Activated naive CD4-positive, alpha-beta T cell treated with anti-CD3 and anti-CD28 coated beads for 36 hours (primary cell): ENCODE data around the gene PTPRN2. TPM values are rescaled to one million over a fixed set of nuclear protein-coding genes. Genes with fewer than 3 reads are reported as not detected.

Source experiments
- CTCF ChIA-PET: fragments of 350-600 bp; sonication (Branson Sonifier 250); formaldehyde crosslinking; loops from one replicate; lab custom pipeline; 2021; ENCODE audit warnings: antibody characterized with exemption; lab: Charles Lee
- DNase-seq: peaks from one replicate; pipeline ENCODE4 v3.0.0-alpha.2; 2020
- H3K27ac Mint-ChIP-seq: one replicate; pipeline ENCODE4 v1.8.0; 2021; ENCODE audit warnings: mild to moderate bottlenecking, mixed read lengths
- H3K27me3 Mint-ChIP-seq: one replicate; pipeline ENCODE4 v1.8.0; 2021; ENCODE audit warnings: low read depth, mixed read lengths
- H3K36me3 Mint-ChIP-seq: one replicate; pipeline ENCODE4 v1.8.0; 2021; ENCODE audit warnings: low read depth, mixed read lengths
- H3K4me1 Mint-ChIP-seq: one replicate; pipeline ENCODE4 v1.8.0; 2021; ENCODE audit warnings: low read depth, mixed read lengths
- H3K4me3 Mint-ChIP-seq: one replicate; pipeline ENCODE4 v1.8.0; 2021; ENCODE audit warnings: mild to moderate bottlenecking, moderate library complexity, mixed read lengths
- H3K9me3 Mint-ChIP-seq: one replicate; pipeline ENCODE4 v1.8.0; 2021; ENCODE audit warnings: mixed read lengths
- intact Hi-C: fragments of 100-400 bp; cut with micrococcal nuclease; formaldehyde crosslinking; loops from one replicate; pipeline ENCODE4 v1.15.1; 2023
- total RNA-seq, 2 experiments: library from RNA; stranded (reverse); gene quantifications; one replicate each; pipeline ENCODE4 v1.2.3, GENCODE V29; 2021

PTPRN2 gene
- total RNA-seq, 2 experiments from 2014 or later = 0.54 to 0.62 TPM

DNA sequence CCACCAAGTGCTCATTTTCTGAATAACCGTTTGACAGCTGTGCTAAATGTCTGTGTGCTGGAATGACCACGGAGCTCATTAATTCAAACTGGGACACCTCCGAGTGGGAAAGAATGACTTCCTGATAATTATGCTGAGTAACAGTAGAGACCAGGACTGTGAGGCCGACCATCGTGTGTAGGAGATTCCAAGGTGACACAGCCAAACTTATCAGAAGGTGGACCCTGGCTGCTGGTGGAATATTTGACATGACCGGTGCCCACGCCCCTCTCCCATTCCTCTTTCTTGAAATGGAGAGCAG, 400.0 kb downstream of the PTPRN2 start:
- intact Hi-C loops = no loop called here
- CTCF ChIA-PET = no interaction called here
- no peaks in the 10 kb centered on the region for H3K27me3 Mint-ChIP-seq
- no peak overlapping the region for H3K27ac Mint-ChIP-seq
- no peaks in the 10 kb centered on the region for H3K36me3 Mint-ChIP-seq
- no peak for DNase-seq
- H3K9me3 Mint-ChIP-seq = peaks cover 1% of the 10 kb centered on the region
- no peak overlapping the region for H3K4me3 Mint-ChIP-seq
- H3K4me1 Mint-ChIP-seq = no peaks in the 10 kb centered on the region

GRCh38 chr7:158186864-158187693, 400.5 kb downstream of the PTPRN2 start:
- H3K27me3 Mint-ChIP-seq = no peaks in the 10 kb centered on the region
- intact Hi-C loops = no loop called here
- peaks cover 1% of the 10 kb centered on the region for H3K9me3 Mint-ChIP-seq
- H3K4me1 Mint-ChIP-seq = no peaks in the 10 kb centered on the region
- no peak overlapping the region for H3K4me3 Mint-ChIP-seq
- H3K27ac Mint-ChIP-seq = no peak overlapping the region
- DNase-seq = no peak
- no peaks in the 10 kb centered on the region for H3K36me3 Mint-ChIP-seq
- CTCF ChIA-PET = no interaction called here

DNA sequence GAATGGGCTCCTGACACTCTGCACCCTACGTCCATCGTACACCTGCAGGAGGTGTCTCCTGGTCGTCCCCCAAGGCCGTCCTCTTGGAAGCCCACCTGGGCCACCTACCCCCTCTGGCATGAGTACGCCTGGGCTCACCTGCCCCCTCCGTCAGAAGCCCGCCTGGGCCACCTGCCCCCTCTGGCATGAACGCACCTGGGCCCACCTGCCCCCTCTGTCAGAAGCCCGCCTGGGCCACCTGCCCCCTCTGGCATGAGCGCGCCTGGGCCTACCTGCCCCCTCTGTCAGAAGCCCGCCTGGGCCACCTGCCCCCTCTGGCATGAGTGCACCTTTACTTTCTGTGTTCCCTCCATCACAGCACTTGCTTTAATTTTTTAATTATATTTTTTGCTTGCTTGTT, 401.2 kb downstream of the PTPRN2 start:
- H3K36me3 Mint-ChIP-seq = no peaks in the 10 kb centered on the region
- H3K4me1 Mint-ChIP-seq = no peaks in the 10 kb centered on the region
- no peak for DNase-seq
- H3K9me3 Mint-ChIP-seq = peaks cover 1% of the 10 kb centered on the region
- H3K27ac Mint-ChIP-seq = no peak overlapping the region
- H3K4me3 Mint-ChIP-seq = no peak overlapping the region
- CTCF ChIA-PET = no interaction called here
- intact Hi-C loops = no loop called here
- no peaks in the 10 kb centered on the region for H3K27me3 Mint-ChIP-seq

DNA sequence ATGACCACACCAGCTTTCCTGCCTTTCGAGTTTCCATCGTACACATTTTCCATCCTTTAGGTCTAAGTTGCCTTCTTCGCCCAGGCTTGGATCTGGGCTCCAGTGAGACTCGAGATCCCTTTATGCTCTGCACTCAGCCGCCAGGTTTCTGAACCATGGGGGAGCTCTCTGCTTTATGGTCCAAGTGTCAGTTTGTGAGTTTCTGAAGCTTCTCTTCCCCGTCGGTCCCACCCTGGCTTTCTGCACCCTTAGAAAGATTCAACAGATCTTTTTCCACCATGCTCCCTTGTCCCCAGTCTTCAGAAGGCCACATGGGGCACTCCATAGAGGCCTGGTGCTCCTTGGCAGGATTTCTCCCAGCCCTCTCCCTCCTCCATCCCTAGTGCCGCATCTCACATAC, 402.0 kb downstream of the PTPRN2 start:
- Mint-ChIP-seq H3K9me3 (peaks cover 1% of the 10 kb centered on the region), H3K27me3 (no peaks in the 10 kb centered on the region), H3K36me3 (no peaks in the 10 kb centered on the region), H3K4me1 (no peaks in the 10 kb centered on the region), H3K27ac (no peak overlapping the region), H3K4me3 (no peak overlapping the region)
- intact Hi-C loops = no loop called here
- no peak for DNase-seq
- CTCF ChIA-PET = no interaction called here

GRCh38 chr7:158183431-158183830, 404.2 kb downstream of the PTPRN2 start:
- H3K4me1 Mint-ChIP-seq = no peaks in the 10 kb centered on the region
- CTCF ChIA-PET = no interaction called here
- no peaks in the 10 kb centered on the region for H3K27me3 Mint-ChIP-seq
- H3K9me3 Mint-ChIP-seq = no peaks in the 10 kb centered on the region
- H3K36me3 Mint-ChIP-seq = no peaks in the 10 kb centered on the region
- H3K4me3 Mint-ChIP-seq = no peak overlapping the region
- DNase-seq = no peak
- intact Hi-C loops = no loop called here
- no peak overlapping the region for H3K27ac Mint-ChIP-seq

GRCh38 chr7:158176561-158177173, 411.0 kb downstream of the PTPRN2 start:
- no peaks in the 10 kb centered on the region for H3K27me3 Mint-ChIP-seq
- H3K4me3 Mint-ChIP-seq = no peak overlapping the region
- DNase-seq = no peak
- CTCF ChIA-PET = no interaction called here
- H3K4me1 Mint-ChIP-seq = no peaks in the 10 kb centered on the region
- peaks cover 18% of the 10 kb centered on the region for H3K9me3 Mint-ChIP-seq
- H3K36me3 Mint-ChIP-seq = peaks cover 4% of the 10 kb centered on the region
- no peak overlapping the region for H3K27ac Mint-ChIP-seq
- intact Hi-C loops = no loop called here

DNA sequence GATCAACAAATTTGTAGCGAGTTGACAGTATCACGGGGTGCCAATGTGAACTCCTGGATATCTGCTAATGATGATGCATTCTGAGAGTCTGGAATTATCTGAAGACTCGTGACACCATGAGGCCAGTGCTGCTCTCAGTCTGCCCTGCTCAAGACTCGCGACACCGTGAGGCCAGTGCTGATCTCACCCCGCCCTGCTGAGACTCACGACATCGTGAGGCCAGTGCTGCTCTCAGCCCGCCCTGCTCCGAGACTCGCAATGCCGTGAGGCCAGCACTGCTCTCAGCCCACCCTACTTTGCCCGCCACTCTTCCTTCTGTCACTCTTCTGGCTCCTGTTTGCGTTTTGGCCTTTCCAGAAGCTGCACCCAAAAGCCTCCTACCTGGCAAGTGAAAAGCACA, 411.8 kb downstream of the PTPRN2 start:
- intact Hi-C loops = no loop called here
- H3K36me3 Mint-ChIP-seq = peaks cover 4% of the 10 kb centered on the region
- no peaks in the 10 kb centered on the region for H3K27me3 Mint-ChIP-seq
- H3K4me3 Mint-ChIP-seq = no peak overlapping the region
- H3K4me1 Mint-ChIP-seq = no peaks in the 10 kb centered on the region
- CTCF ChIA-PET = no interaction called here
- no peak for DNase-seq
- H3K27ac Mint-ChIP-seq = no peak overlapping the region
- peaks cover 18% of the 10 kb centered on the region for H3K9me3 Mint-ChIP-seq

- no peak for DNase-seq
- H3K4me1 Mint-ChIP-seq = no peaks in the 10 kb centered on the region
- no peak overlapping the region for H3K27ac Mint-ChIP-seq
- H3K9me3 Mint-ChIP-seq = peaks cover 18% of the 10 kb centered on the region
- H3K4me3 Mint-ChIP-seq = no peak overlapping the region
- H3K36me3 Mint-ChIP-seq = peaks cover 4% of the 10 kb centered on the region
- CTCF ChIA-PET = no interaction called here
- H3K27me3 Mint-ChIP-seq = no peaks in the 10 kb centered on the region
- intact Hi-C loops = no loop called here
Measured at GRCh38 chr7:158174947-158175346, 412.7 kb downstream of the PTPRN2 start.

DNA sequence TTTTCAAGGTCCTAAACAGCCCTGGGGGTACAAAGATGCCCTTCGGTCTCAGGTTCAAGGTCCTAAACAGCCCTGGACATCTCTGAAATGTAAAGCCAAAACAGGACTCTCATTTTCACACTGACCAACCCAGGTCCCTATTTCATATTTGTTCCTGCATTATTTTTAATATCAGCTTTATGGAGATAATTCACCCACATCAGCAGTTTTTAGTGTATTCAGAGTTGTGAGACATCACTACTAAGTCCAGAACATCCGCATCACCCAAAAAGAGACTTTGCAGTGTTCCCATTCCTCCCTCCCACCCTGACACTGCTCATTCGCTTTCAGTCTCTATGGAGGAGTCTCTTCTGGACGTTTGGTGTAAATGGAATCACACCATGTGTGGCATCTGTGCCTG, 420.2 kb downstream of the PTPRN2 start:
- Mint-ChIP-seq H3K27me3 (peaks cover 3% of the 10 kb centered on the region), H3K27ac (no peak overlapping the region), H3K9me3 (peaks cover 3% of the 10 kb centered on the region), H3K4me1 (no peaks in the 10 kb centered on the region), H3K4me3 (no peak overlapping the region), H3K36me3 (no peaks in the 10 kb centered on the region)
- CTCF ChIA-PET = no interaction called here
- intact Hi-C loops = no loop called here
- DNase-seq = no peak

GRCh38 chr7:158166386-158167340, 421.0 kb downstream of the PTPRN2 start:
- Mint-ChIP-seq H3K27ac (no peak overlapping the region), H3K27me3 (peaks cover 3% of the 10 kb centered on the region), H3K4me3 (no peak overlapping the region), H3K9me3 (no peaks in the 10 kb centered on the region), H3K36me3 (no peaks in the 10 kb centered on the region), H3K4me1 (no peaks in the 10 kb centered on the region)
- CTCF ChIA-PET = no interaction called here
- intact Hi-C loops = no loop called here
- no peak for DNase-seq

DNA sequence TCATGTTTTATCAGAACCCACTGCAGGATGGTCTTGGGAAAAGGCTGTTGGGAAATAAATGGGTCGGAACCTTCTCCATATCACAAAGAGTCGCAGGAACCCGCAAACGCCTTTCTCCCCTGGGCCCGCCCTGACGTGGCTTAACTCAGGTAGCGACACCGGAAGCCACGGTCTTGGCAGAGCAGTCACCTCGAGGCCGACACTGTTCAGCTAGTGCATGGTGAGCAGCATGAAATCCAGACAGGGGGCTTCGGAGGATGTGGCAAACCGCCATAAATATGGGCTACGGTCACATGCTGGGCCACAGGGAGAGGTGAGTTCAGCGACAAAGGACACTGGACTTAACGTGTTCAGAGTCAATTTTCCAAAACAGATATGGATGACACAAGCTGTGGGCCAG, 421.9 kb downstream of the PTPRN2 start:
- Mint-ChIP-seq H3K4me3 (no peak overlapping the region), H3K27ac (no peak overlapping the region), H3K4me1 (no peaks in the 10 kb centered on the region), H3K9me3 (no peaks in the 10 kb centered on the region), H3K27me3 (peaks cover 3% of the 10 kb centered on the region), H3K36me3 (no peaks in the 10 kb centered on the region)
- CTCF ChIA-PET = no interaction called here
- intact Hi-C loops = no loop called here
- no peak for DNase-seq
